Thoracic aorta (tissue), 2 donors: ENCODE results near the gene CD1B. TPM values are rescaled to one million over a fixed set of nuclear protein-coding genes. Genes with fewer than 3 reads are reported as not detected.
"Not testable (repeated sequence)": the region's sequence is repeated elsewhere in the genome, so short reads cannot be mapped to it uniquely, and the experiment has no call there.

Experiments used
- ATAC-seq: fragments of 150-250 bp; one replicate; pipeline ENCODE4 v1.8.0; 2017; ENCODE audit warnings: low read depth; ENCODE audit not compliant: insufficient number of reproducible peaks, low FRiP score
- DNase-seq: peaks from one replicate; pipeline ENCODE4 v3.0.0-alpha.2; 2020; ENCODE audit warnings: low spot score
- H3K27ac ChIP-seq, 2 donors: fragments of 200-600 bp; sonication (generic); 1 replicate in 1 of 2; 2 replicates in 1 of 2; pipeline ENCODE4 v1.5.1; 2016; ENCODE audit warnings: mild to moderate bottlenecking in 2 of 2, moderate library complexity in 2 of 2
- H3K27me3 ChIP-seq: fragments of 200-600 bp; sonication (generic); replicated peaks from 2 replicates; pipeline ENCODE4 v1.6.0; 2016; ENCODE audit warnings: mild to moderate bottlenecking; ENCODE audit not compliant: insufficient read depth
- H3K36me3 ChIP-seq: fragments of 200-600 bp; sonication (generic); one replicate; pipeline ENCODE4 v1.5.1; 2016
- H3K4me1 ChIP-seq, 2 donors: fragments of 200-600 bp; sonication (generic); 1 replicate in 1 of 2; 2 replicates in 1 of 2; pipeline versions ENCODE4 v1.5.1 to v1.6.0; 2016; ENCODE audit warnings: low read depth in 2 of 2, mild to moderate bottlenecking in 1 of 2; ENCODE audit not compliant: control insufficient read depth in 1 of 2
- H3K4me3 ChIP-seq: fragments of 200-600 bp; sonication (generic); 2 replicates; pipeline ENCODE4 v1.5.1; 2016; ENCODE audit warnings: mild to moderate bottlenecking
- H3K9me3 ChIP-seq: fragments of 200-600 bp; sonication (generic); 2 replicates; pipeline ENCODE4 v1.5.1; 2016
- total RNA-seq, 2 donors: library from RNA; depleted of rRNA; stranded (reverse); fragments of >200 nt; gene quantifications; one replicate each; pipeline versions ENCODE4 v1.1.0 to v1.2.3, GENCODE V29; 2016
- TF ChIP-seq, protein P1 (sequence below): fragments of 200-600 bp; sonication (generic); IDR thresholded peaks from one replicate; pipeline ENCODE4 v1.5.1; 2019; ENCODE audit warnings: antibody characterized with exemption

Gene CD1B
- not detected for total RNA-seq

DNA sequence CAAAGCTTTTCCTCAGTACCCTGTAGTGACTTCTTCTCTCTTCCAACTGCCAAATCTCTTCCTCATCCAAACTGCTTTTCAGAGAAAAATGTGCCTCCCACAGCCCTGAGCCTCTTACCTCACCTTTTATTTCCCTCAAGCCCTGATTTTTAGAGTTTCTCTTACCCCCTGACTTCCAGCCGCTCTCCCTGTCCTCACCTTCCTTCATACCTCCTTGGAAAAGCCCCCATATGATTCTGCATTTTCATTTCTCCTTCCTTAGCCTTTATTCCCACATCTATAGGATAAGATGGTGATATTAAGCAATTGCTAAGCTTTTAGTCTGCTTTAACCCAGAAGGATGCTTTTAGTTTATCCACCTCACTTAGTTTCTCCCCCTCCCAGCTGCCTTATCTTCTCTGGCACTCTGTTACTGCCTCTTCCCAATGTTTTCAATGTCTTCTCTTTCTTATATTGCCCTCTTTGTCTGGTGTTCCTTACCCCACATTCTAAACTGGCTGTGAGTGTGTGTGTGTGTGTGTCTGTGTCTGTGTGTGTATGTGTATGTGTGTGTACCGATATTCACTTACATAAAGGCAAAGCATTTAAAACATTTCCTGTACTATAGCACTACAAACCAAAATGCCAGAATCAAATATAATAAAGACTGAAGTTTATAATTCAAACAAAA, at the start of gene CD1B:
TSS of gene CD1B (minus strand) at position 51 of the 670 bp plus-strand sequence. CDS start 108 bp downstream, outside the sequence.
- no peaks in the 10 kb centered on the region for H3K4me1 ChIP-seq
- H3K36me3 ChIP-seq, result no peaks in the 10 kb centered on the region
- no peaks in the 10 kb centered on the region for H3K9me3 ChIP-seq
- H3K4me3 ChIP-seq, result no peak within 1 kb of the TSS
- DNase-seq, result no peak
- TF ChIP-seq, protein P1, sequence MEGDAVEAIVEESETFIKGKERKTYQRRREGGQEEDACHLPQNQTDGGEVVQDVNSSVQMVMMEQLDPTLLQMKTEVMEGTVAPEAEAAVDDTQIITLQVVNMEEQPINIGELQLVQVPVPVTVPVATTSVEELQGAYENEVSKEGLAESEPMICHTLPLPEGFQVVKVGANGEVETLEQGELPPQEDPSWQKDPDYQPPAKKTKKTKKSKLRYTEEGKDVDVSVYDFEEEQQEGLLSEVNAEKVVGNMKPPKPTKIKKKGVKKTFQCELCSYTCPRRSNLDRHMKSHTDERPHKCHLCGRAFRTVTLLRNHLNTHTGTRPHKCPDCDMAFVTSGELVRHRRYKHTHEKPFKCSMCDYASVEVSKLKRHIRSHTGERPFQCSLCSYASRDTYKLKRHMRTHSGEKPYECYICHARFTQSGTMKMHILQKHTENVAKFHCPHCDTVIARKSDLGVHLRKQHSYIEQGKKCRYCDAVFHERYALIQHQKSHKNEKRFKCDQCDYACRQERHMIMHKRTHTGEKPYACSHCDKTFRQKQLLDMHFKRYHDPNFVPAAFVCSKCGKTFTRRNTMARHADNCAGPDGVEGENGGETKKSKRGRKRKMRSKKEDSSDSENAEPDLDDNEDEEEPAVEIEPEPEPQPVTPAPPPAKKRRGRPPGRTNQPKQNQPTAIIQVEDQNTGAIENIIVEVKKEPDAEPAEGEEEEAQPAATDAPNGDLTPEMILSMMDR, result no peak
- H3K27ac ChIP-seq, result no peak within 1 kb of the TSS
- ATAC-seq, result no peak
- no peaks in the 10 kb centered on the region for H3K27me3 ChIP-seq

DNA sequence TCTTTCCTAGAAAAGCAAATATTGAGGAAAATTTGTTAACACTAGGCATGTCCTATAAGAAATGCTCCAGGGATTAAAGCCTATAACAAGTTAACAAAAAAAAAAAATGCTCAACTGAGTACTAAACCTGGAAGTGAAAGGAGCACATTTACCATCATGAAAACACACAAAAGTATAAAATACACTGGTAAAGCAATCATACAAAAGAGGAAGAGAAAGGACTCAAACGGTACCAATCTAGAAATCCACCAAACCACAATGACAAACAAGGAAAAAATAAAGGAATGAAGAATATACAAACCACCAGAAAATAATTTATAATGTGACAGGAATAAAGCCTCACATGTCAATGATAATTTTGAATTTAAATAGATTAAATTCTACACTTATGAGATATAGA, 43.5 kb upstream of the CD1B start:
- no peaks in the 10 kb centered on the region for H3K36me3 ChIP-seq
- H3K4me3 ChIP-seq, result no peak overlapping the region

DNA sequence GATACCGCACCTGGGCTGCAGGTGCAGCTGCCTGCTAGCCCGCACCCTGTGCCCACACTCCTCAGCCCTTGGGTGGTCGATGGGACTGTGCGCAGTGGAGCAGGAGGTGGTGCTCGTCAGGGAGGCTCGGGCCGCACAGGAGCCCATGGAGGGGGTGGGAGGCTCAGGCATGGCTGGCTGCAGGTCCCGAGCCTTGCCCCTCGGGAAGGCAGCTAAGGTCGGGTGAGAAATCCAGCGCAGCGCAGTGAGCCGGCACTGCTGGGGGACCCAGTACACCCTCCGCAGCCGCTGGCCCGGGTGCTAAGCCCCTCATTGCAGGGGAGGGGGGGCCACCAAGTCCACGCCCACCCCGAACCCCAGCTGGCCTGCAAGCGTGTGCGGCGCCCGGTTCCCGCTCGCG, 42.8 kb upstream of the CD1B start:
- not testable (repeated sequence) for H3K4me1 ChIP-seq, H3K27me3 ChIP-seq, DNase-seq, ATAC-seq, H3K27ac ChIP-seq, H3K4me3 ChIP-seq, H3K36me3 ChIP-seq
- H3K9me3 ChIP-seq, result peaks cover 14% of the 10 kb centered on the region

More for the DNA sequence above, 43.5 kb upstream of the CD1B start:
- H3K9me3 ChIP-seq, result peaks cover 14% of the 10 kb centered on the region
- no peak overlapping the region for H3K27ac ChIP-seq
- no peaks in the 10 kb centered on the region for H3K27me3 ChIP-seq
- DNase-seq (no peak), ATAC-seq (no peak)
- TF ChIP-seq, protein P1, result no peak
- H3K4me1 ChIP-seq, result no peaks in the 10 kb centered on the region

DNA sequence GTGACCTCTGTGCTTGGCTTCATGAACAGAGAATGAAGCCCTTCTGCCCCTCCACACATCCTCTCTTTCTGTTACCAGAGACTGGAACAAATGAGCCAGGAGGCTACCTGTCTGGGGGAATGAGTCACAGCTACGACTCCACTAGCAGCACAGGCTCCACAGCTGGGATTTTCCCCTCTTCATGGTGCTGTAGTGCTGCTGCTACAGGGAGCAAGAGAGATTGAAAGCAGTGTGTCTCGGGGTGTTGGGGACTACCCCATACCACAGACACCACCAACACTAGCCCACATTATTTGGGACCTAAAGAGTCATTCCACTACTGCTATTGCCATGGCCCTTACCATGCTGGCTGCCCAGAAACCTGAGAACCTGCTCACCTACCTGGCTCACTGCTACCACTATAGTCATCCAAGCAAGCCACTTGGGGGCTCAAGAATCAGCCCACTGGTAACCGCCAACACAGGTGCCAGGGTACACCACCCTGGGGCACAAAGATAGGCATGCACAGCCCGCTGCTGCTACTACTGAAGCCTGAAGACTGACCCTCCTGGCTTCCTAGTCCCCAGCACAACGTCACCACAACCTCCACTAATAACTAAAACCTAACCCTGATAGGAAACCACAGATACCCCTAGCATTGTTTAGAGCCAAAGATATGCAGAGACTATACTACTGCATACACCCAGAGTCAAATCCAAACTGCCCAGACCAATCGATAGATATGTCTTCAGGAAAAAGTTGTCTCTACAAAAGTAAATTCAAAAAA, 40.0 kb upstream of the CD1B start:
- Histone ChIP-seq H3K4me3 (no peak overlapping the region), H3K27me3 (no peaks in the 10 kb centered on the region), H3K4me1 (no peaks in the 10 kb centered on the region), H3K36me3 (no peaks in the 10 kb centered on the region), H3K9me3 (peaks cover 14% of the 10 kb centered on the region), H3K27ac (no peak overlapping the region)
- ATAC-seq (no peak), DNase-seq (no peak)
- TF ChIP-seq, protein P1, result no peak

DNA sequence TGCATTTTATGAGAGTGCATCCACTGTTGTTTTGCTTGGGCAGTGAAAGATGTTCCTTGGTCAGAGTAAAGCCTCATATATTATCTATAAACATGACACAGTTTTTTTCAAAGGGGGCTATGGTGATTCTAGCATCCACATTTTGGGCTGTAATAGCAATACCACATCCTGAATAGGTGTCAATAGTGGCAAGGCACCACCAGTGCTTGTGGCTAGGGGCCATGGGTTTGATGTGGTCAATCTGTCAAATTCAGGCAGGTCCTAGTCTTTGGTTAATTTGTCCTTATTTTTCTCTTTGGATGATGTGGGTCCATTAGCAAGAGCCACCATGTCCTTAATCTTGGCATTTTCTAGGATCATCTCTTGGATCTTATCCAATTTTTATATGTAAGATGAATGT, 35.5 kb upstream of the CD1B start:
- ATAC-seq, result no peak
- H3K9me3 ChIP-seq, result peaks cover 3% of the 10 kb centered on the region
- DNase-seq, result no peak
- H3K27me3 ChIP-seq, result no peaks in the 10 kb centered on the region
- no peaks in the 10 kb centered on the region for H3K4me1 ChIP-seq
- TF ChIP-seq, protein P1, result no peak
- H3K27ac ChIP-seq, result no peak overlapping the region
- H3K4me3 ChIP-seq, result no peak overlapping the region
- H3K36me3 ChIP-seq, result no peaks in the 10 kb centered on the region
